Activated T-helper 17 cell treated with anti-CD3 and anti-CD28 coated beads, Interleukin-2, amount 50 U/mL, for 72 hours (primary cell): ENCODE data around the gene VILL. TPM values are rescaled to one million over a fixed set of nuclear protein-coding genes. Genes with fewer than 3 reads are reported as not detected.

Experiments used
- ATAC-seq: fragments of 150-1000 bp; cut with Tn5 transposase; replicated peaks from 2 replicates; pipeline ENCODE4 v1.10.0; 2021; ENCODE audit warnings: mild to moderate bottlenecking, moderate library complexity
- H3K27ac Mint-ChIP-seq: one replicate; pipeline ENCODE4 v1.8.0; 2022; ENCODE audit warnings: mixed read lengths
- H3K27me3 Mint-ChIP-seq: one replicate; pipeline ENCODE4 v1.8.0; 2022; ENCODE audit warnings: mixed read lengths
- H3K36me3 Mint-ChIP-seq: one replicate; pipeline ENCODE4 v1.8.0; 2022; ENCODE audit warnings: low read depth, mild to moderate bottlenecking, mixed read lengths
- H3K4me1 Mint-ChIP-seq: one replicate; pipeline ENCODE4 v1.8.0; 2022; ENCODE audit warnings: mixed read lengths
- H3K4me3 Mint-ChIP-seq: one replicate; pipeline ENCODE4 v1.8.0; 2022; ENCODE audit warnings: mild to moderate bottlenecking, mixed read lengths
- H3K9me3 Mint-ChIP-seq: one replicate; pipeline ENCODE4 v1.8.0; 2022; ENCODE audit warnings: mixed read lengths
- total RNA-seq, 2 donors: library from RNA; stranded (reverse); gene quantifications; one replicate each; pipeline ENCODE4 v1.2.3, GENCODE V29; 2022

VILL gene
- total RNA-seq, 2 donors from 2014 or later, result 12.7 to 13.4 TPM

- Mint-ChIP-seq H3K4me1 (peaks cover 16% of the 10 kb centered on the region), H3K9me3 (no peaks in the 10 kb centered on the region), H3K27me3 (no peaks in the 10 kb centered on the region), H3K27ac (no peak overlapping the region), H3K4me3 (no peak overlapping the region), H3K36me3 (peaks cover 8% of the 10 kb centered on the region)
- ATAC-seq, result no peak
These were observed 15.4 kb downstream of the VILL start for GRCh38 chr3:38006031-38006430.

GRCh38 chr3:38006445-38006995, 15.9 kb downstream of the VILL start:
- H3K27ac Mint-ChIP-seq, result no peak overlapping the region
- no peak for ATAC-seq
- no peak overlapping the region for H3K4me3 Mint-ChIP-seq
- peaks cover 16% of the 10 kb centered on the region for H3K4me1 Mint-ChIP-seq
- peaks cover 8% of the 10 kb centered on the region for H3K36me3 Mint-ChIP-seq
- no peaks in the 10 kb centered on the region for H3K9me3 Mint-ChIP-seq
- no peaks in the 10 kb centered on the region for H3K27me3 Mint-ChIP-seq

GRCh38 chr3:38007754-38008090, 17.1 kb downstream of the VILL start:
- H3K4me3 Mint-ChIP-seq, result no peak overlapping the region
- peaks cover 16% of the 10 kb centered on the region for H3K4me1 Mint-ChIP-seq
- H3K9me3 Mint-ChIP-seq, result no peaks in the 10 kb centered on the region
- no peaks in the 10 kb centered on the region for H3K27me3 Mint-ChIP-seq
- ATAC-seq, result no peak
- H3K36me3 Mint-ChIP-seq, result no peaks in the 10 kb centered on the region
- H3K27ac Mint-ChIP-seq, result no peak overlapping the region

- no peaks in the 10 kb centered on the region for H3K36me3 Mint-ChIP-seq
- no peaks in the 10 kb centered on the region for H3K27me3 Mint-ChIP-seq
- peaks cover 12% of the 10 kb centered on the region for H3K4me1 Mint-ChIP-seq
- H3K4me3 Mint-ChIP-seq, result no peak overlapping the region
- no peak for ATAC-seq
- no peak overlapping the region for H3K27ac Mint-ChIP-seq
- H3K9me3 Mint-ChIP-seq, result no peaks in the 10 kb centered on the region
These were observed 17.7 kb downstream of the VILL start for GRCh38 chr3:38008191-38008701.

- Mint-ChIP-seq H3K27ac (peak overlapping the region; percentile 61), H3K4me3 (no peak overlapping the region), H3K4me1 (peaks cover 8% of the 10 kb centered on the region), H3K36me3 (peaks cover 6% of the 10 kb centered on the region), H3K27me3 (no peaks in the 10 kb centered on the region), H3K9me3 (no peaks in the 10 kb centered on the region)
- no peak for ATAC-seq
These were observed 18.5 kb downstream of the VILL start for GRCh38 chr3:38008971-38009580.

- no peak for ATAC-seq
- H3K27ac Mint-ChIP-seq, result peak overlapping the region; percentile 61
- peaks cover 15% of the 10 kb centered on the region for H3K36me3 Mint-ChIP-seq
- H3K27me3 Mint-ChIP-seq, result no peaks in the 10 kb centered on the region
- H3K4me3 Mint-ChIP-seq, result no peak overlapping the region
- no peaks in the 10 kb centered on the region for H3K4me1 Mint-ChIP-seq
- no peaks in the 10 kb centered on the region for H3K9me3 Mint-ChIP-seq
These were observed 19.4 kb downstream of the VILL start for GRCh38 chr3:38009807-38010591.

GRCh38 chr3:38011111-38011510, 20.5 kb downstream of the VILL start:
- no peak for ATAC-seq
- Mint-ChIP-seq H3K4me3 (no peak overlapping the region), H3K9me3 (no peaks in the 10 kb centered on the region), H3K36me3 (peaks cover 24% of the 10 kb centered on the region), H3K27ac (no peak overlapping the region), H3K4me1 (no peaks in the 10 kb centered on the region), H3K27me3 (no peaks in the 10 kb centered on the region)

GRCh38 chr3:38015485-38015884, 24.9 kb downstream of the VILL start:
- H3K4me1 Mint-ChIP-seq, result no peaks in the 10 kb centered on the region
- H3K27ac Mint-ChIP-seq, result peak overlapping the region; percentile 35
- no peak for ATAC-seq
- H3K9me3 Mint-ChIP-seq, result peaks cover 4% of the 10 kb centered on the region
- H3K27me3 Mint-ChIP-seq, result no peaks in the 10 kb centered on the region
- H3K4me3 Mint-ChIP-seq, result no peak overlapping the region
- peaks cover 57% of the 10 kb centered on the region for H3K36me3 Mint-ChIP-seq

GRCh38 chr3:38015984-38016383, 25.4 kb downstream of the VILL start:
- no peak overlapping the region for H3K4me3 Mint-ChIP-seq
- H3K27ac Mint-ChIP-seq, result no peak overlapping the region
- H3K27me3 Mint-ChIP-seq, result no peaks in the 10 kb centered on the region
- no peaks in the 10 kb centered on the region for H3K4me1 Mint-ChIP-seq
- no peak for ATAC-seq
- H3K9me3 Mint-ChIP-seq, result peaks cover 4% of the 10 kb centered on the region
- peaks cover 57% of the 10 kb centered on the region for H3K36me3 Mint-ChIP-seq

GRCh38 chr3:38016410-38016809, 25.8 kb downstream of the VILL start:
- no peak overlapping the region for H3K4me3 Mint-ChIP-seq
- no peak for ATAC-seq
- H3K27me3 Mint-ChIP-seq, result no peaks in the 10 kb centered on the region
- peaks cover 57% of the 10 kb centered on the region for H3K36me3 Mint-ChIP-seq
- H3K4me1 Mint-ChIP-seq, result no peaks in the 10 kb centered on the region
- H3K27ac Mint-ChIP-seq, result peak overlapping the region; percentile 28
- peaks cover 4% of the 10 kb centered on the region for H3K9me3 Mint-ChIP-seq

- Mint-ChIP-seq H3K4me1 (peaks cover 5% of the 10 kb centered on the region), H3K9me3 (peaks cover 4% of the 10 kb centered on the region), H3K27ac (peak overlapping the region; percentile 28), H3K27me3 (no peaks in the 10 kb centered on the region), H3K4me3 (no peak overlapping the region), H3K36me3 (peaks cover 57% of the 10 kb centered on the region)
- no peak for ATAC-seq
These were observed 26.4 kb downstream of the VILL start for GRCh38 chr3:38016847-38017444.

- ATAC-seq, result no peak
- no peaks in the 10 kb centered on the region for H3K27me3 Mint-ChIP-seq
- no peak overlapping the region for H3K27ac Mint-ChIP-seq
These were observed 27.1 kb downstream of the VILL start for GRCh38 chr3:38017445-38018295.

GRCh38 chr3:38018296-38019266, 28.0 kb downstream of the VILL start:
- Mint-ChIP-seq H3K9me3 (peaks cover 4% of the 10 kb centered on the region), H3K4me1 (peaks cover 15% of the 10 kb centered on the region), H3K4me3 (no peak overlapping the region), H3K36me3 (peaks cover 56% of the 10 kb centered on the region), H3K27ac (peak overlapping the region; percentile 15), H3K27me3 (no peaks in the 10 kb centered on the region)
- ATAC-seq, result no peak

More at GRCh38 chr3:38017445-38018295, 27.1 kb downstream of the VILL start:
- peaks cover 6% of the 10 kb centered on the region for H3K4me1 Mint-ChIP-seq
- no peak overlapping the region for H3K4me3 Mint-ChIP-seq
- H3K36me3 Mint-ChIP-seq, result peaks cover 57% of the 10 kb centered on the region
- peaks cover 4% of the 10 kb centered on the region for H3K9me3 Mint-ChIP-seq
